Inferior parietal cortex (tissue), 1 donor: ENCODE data around the gene SAT1.
"Not testable (repeated sequence)": the region's sequence is repeated elsewhere in the genome, so short reads cannot be mapped to it uniquely, and the experiment has no call there.

Source experiments
- DNase-seq: peaks from one replicate; pipeline ENCODE4 v3.0.0-alpha.2; 2016; ENCODE audit errors: extremely low spot score

SAT1 gene

GRCh38 chrX:23782863-23783588 is at the start of gene SAT1:
Gene SAT1, plus strand, starts transcription at chrX:23783173. Its CDS starts 179 bp downstream, at chrX:23783352.
- peak; percentile 89 for DNase-seq

GRCh38 chrX:23736030-23736429 is 46.9 kb upstream of the SAT1 start:
- DNase-seq = no peak

GRCh38 chrX:23737413-23737812 is 45.6 kb upstream of the SAT1 start:
- DNase-seq = no peak

- peak; percentile 7 for DNase-seq
These were observed 40.7 kb upstream of the SAT1 start for GRCh38 chrX:23742174-23742696.

GRCh38 chrX:23742697-23743622 is 40.0 kb upstream of the SAT1 start, which contains the start of gene ACOT9:
Gene ACOT9, minus strand, starts transcription at chrX:23743276. Its CDS starts 132 bp downstream, at chrX:23743144.
- peak; percentile 68 for DNase-seq

GRCh38 chrX:23743623-23743971 is 39.4 kb upstream of the SAT1 start:
- not testable (repeated sequence) for DNase-seq

GRCh38 chrX:23745786-23746185 is 37.2 kb upstream of the SAT1 start:
- DNase-seq = no peak

GRCh38 chrX:23749129-23749528 is 33.8 kb upstream of the SAT1 start:
- DNase-seq = no peak

GRCh38 chrX:23749576-23749975 is 33.4 kb upstream of the SAT1 start:
- DNase-seq = no peak

GRCh38 chrX:23752740-23753415 is 30.1 kb upstream of the SAT1 start:
- no peak for DNase-seq

- no peak for DNase-seq
These were observed 28.3 kb upstream of the SAT1 start for GRCh38 chrX:23754664-23755063.

- peak; percentile 49 for DNase-seq
These were observed 26.8 kb upstream of the SAT1 start for GRCh38 chrX:23756165-23756564.

GRCh38 chrX:23759821-23760220 is 23.2 kb upstream of the SAT1 start:
- DNase-seq = no peak

GRCh38 chrX:23764188-23764984 is 18.6 kb upstream of the SAT1 start:
- no peak for DNase-seq

GRCh38 chrX:23765449-23765848 is 17.5 kb upstream of the SAT1 start:
- no peak for DNase-seq

GRCh38 chrX:23765868-23766267 is 17.1 kb upstream of the SAT1 start:
- DNase-seq = no peak

- no peak for DNase-seq
These were observed 16.1 kb upstream of the SAT1 start for GRCh38 chrX:23766650-23767551.

- no peak for DNase-seq
These were observed 12.8 kb upstream of the SAT1 start for GRCh38 chrX:23770142-23770541.

GRCh38 chrX:23771086-23771485 is 11.9 kb upstream of the SAT1 start:
- DNase-seq = not testable (repeated sequence)

- no peak for DNase-seq
These were observed 9.3 kb upstream of the SAT1 start for GRCh38 chrX:23773601-23774175.
